Astrocyte of the spinal cord (primary cell): ENCODE data around the gene ELMO1.

ENCODE experiments used
- DNase-seq: peaks from one replicate; pipeline ENCODE4 v3.0.0; 2011; ENCODE audit warnings: low read depth, low spot score
- H3K4me3 ChIP-seq: 2 replicates; pipeline ENCODE4 v1.5.1; 2011; ENCODE audit warnings: low read depth, mild to moderate bottlenecking, low read length, moderate library complexity
- in situ Hi-C: cut with HindIII; loops from 2 replicates; pipeline ENCODE4 v1.10.0; 2017; ENCODE audit warnings: low sequenced_read_pairs
- TF ChIP-seq, protein P1 (sequence below): IDR thresholded peaks from 2 replicates; pipeline ENCODE4 v1.5.1; 2012; ENCODE audit warnings: low read depth, mild to moderate bottlenecking, low read length, inconsistent platforms

Gene ELMO1

DNA sequence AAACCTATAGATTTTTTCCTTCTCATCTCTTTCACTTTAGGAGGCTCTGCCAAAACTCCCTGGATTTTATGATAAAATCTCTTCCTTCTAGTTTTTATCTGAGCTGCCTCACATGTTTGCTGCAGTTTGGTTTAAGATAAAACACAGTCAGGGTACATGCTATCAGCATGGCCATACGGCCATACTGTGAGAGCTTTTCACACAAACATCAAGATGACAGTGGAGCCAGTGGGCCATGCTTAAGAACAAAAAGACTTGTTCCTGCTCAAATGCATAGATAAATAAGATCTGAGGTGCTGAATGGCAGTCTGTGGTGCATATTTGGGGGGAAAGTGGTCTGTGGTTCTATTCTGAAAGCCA, 91.0 kb downstream of the ELMO1 start:
- no peak overlapping the region for H3K4me3 ChIP-seq
- in situ Hi-C loops, result no loop called here
- TF ChIP-seq, protein P1, sequence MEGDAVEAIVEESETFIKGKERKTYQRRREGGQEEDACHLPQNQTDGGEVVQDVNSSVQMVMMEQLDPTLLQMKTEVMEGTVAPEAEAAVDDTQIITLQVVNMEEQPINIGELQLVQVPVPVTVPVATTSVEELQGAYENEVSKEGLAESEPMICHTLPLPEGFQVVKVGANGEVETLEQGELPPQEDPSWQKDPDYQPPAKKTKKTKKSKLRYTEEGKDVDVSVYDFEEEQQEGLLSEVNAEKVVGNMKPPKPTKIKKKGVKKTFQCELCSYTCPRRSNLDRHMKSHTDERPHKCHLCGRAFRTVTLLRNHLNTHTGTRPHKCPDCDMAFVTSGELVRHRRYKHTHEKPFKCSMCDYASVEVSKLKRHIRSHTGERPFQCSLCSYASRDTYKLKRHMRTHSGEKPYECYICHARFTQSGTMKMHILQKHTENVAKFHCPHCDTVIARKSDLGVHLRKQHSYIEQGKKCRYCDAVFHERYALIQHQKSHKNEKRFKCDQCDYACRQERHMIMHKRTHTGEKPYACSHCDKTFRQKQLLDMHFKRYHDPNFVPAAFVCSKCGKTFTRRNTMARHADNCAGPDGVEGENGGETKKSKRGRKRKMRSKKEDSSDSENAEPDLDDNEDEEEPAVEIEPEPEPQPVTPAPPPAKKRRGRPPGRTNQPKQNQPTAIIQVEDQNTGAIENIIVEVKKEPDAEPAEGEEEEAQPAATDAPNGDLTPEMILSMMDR, result no peak
- no peak for DNase-seq

DNA sequence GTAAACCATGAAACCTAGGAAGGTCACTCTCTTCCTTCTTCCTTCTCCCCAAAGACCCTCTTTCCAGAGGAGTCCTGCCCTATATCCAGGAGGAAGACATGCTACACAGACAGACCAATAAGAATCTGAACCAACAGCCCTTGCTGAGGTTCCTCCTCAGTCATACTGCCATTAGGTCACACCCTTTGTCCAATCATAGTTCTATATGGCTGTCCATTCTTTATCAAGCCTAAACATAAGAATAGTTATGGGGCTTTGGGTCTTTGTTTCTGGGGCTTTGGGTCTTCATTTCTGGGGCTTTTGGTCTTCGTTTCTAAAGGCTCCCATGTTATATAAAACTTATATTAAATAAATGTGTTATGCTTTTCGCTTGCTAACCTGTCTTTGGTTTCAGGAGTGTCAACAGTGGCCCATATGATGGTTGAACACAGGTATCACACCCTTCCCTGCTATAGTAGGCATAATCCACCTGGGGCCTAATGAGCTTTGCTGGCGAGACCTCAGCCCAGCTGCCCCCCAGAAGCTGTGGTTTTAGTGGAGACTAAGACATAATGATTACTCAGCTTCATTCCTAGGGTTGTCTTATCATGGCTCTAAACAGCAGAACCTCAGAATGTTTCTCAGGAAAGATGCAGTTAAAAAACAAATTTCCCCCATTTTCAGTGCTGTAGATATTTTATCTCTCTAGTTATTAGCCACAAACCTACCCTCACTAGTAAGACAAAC, 91.6 kb downstream of the ELMO1 start:
- TF ChIP-seq, protein P1, result no peak
- DNase-seq, result no peak
- in situ Hi-C loops, result no loop called here
- H3K4me3 ChIP-seq, result no peak overlapping the region

DNA sequence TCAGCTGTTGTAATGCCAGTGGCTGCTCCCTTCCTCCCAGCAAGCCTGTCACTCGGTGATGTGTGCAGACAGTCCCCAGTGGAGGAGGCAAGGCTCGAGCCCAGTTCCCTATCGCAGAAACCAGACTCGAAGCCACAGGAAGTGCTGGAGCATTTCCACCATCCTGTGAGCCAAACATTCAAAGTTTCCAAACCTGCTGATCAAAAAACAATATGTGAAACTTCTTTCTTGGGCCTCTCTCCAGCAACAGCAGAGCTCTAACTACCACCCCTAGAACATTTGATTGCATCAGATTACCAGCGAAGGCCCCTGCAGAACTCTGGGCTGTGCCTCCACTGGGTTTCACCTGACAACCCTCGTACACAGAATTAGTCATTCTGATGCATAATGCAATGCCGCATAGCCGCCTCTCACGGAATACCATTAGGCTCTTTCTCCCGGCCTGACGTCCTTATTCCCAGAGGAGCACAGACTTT, 94.0 kb downstream of the ELMO1 start:
- TF ChIP-seq, protein P1, result no peak
- peak; percentile 6 for DNase-seq
- in situ Hi-C loops, result no loop called here
- no peak overlapping the region for H3K4me3 ChIP-seq

DNA sequence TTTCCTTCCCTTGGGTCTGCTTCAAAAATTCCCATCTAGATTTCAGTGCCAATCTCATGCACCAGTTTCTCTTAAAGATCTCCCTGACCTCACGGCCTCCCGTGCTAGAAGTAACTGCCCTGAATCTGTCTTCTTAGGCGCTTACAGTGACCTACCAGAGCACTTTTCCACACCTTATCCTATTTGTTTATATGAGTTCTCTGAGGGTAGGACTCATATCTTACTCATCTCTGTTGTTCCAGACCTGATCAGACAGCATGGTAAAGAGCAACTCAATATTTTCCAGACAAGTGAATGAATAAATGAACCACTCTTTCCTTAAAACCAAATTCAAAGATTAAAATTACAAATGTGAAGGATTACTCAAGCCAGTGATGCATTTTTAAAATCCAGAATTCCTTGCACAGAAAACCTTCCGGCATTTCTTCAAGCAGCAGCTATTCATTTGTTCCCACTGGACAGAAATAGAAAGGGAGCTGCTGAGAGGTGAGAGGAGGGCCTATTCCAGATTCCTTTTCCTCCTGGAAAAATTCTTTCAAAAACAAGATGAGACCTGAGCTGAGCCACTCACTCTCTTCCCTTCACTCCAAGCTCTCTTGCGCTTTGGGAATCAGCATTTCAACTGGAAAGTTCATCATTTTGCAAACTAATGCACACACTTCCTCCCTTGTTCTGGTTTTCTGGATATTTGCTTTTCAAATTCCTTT, 94.6 kb downstream of the ELMO1 start:
- TF ChIP-seq, protein P1, result no peak
- H3K4me3 ChIP-seq, result no peak overlapping the region
- DNase-seq, result no peak
- in situ Hi-C loops, result no loop called here

DNA sequence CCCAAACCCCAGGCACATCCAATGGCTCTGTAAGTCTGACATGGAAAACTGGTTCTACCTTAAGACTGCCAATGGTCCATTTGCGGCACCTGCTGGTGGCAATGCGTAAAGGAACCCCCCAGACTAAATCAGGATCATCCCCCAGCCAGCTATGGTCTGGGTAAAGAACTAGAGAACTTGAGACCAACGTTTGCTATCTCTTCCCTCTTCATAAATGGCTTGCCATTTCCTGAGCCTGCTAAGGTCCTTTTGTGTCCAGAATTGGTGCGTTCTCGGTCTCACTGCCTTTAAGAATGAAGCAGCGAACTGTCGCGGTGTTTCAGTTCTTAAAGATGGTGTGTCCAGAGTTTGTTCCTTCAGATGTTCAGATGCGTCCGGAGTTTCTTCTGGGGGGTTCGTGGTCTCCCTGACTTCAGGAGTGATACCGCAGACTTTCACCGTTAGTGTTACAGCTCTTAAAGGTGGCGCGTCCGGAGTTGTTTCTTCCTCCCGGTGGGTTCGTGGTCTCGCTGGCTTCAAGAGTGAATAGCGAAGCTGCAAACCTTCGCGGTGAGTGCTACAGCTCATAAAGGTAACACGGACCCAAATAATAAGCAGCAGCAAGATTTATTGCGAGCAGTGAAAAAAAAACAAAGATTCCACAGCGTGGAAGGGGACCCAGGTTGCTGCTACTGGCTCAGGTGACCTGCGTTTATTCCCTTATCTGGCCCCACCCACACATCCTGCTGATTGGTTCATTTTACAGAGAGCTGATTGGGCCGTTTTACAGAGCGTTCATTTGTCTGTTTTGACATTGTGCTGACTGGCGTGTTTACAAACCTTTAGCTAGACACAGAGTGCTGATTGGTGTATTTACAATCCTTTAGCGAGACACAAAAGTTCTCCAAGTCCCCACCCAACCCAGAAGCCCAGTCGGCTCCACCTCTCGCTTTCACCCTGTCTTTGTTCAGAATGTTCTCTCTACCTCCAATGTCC, 95.4 kb downstream of the ELMO1 start:
- in situ Hi-C loops, result no loop called here
- DNase-seq, result no peak
- no peak overlapping the region for H3K4me3 ChIP-seq
- TF ChIP-seq, protein P1, result no peak

DNA sequence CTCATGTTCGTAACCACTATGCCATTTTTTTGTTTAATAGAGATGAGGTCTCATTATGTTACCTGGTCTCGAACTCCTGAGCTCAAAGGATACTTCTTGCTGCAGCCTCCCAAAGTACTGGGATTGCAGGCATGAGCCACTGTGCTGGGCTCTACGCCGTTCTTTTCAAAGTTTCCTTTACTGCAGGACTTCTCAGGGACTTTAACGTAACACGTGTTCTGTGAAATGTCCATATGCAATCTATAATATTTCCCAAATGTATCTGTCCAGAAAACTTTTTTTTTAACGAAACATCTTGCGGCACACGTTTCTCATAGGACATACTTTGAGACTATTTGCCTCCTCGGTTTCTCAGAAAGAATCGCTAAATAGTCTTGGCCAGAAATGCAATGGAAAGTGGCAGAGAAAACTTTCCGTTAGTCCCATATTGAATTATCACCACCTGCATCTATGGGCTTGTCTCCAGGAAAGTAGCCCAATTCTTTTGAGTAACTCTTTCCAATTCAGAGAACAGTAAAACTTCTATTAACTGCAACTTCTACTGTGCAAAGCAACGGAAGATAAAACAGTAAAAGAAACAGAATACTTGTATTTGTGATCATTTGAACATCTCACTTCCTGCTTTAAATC, 96.3 kb downstream of the ELMO1 start:
- H3K4me3 ChIP-seq, result no peak overlapping the region

More for the DNA sequence above, 96.3 kb downstream of the ELMO1 start:
- DNase-seq, result no peak
- in situ Hi-C loops, result no loop called here
- TF ChIP-seq, protein P1, result no peak
